NCI-H524 treated with DMSO at 0.1 percent for 48 hours (cell line): ENCODE measurements around the gene GRAP.
"Not testable (repeated sequence)": the region's sequence is repeated elsewhere in the genome, so short reads cannot be mapped to it uniquely, and the experiment has no call there.

Source experiments
- DNase-seq: peaks from one replicate; lab custom pipeline; 2025; lab: John Stamatoyannopoulos, UW

GRAP gene

DNA sequence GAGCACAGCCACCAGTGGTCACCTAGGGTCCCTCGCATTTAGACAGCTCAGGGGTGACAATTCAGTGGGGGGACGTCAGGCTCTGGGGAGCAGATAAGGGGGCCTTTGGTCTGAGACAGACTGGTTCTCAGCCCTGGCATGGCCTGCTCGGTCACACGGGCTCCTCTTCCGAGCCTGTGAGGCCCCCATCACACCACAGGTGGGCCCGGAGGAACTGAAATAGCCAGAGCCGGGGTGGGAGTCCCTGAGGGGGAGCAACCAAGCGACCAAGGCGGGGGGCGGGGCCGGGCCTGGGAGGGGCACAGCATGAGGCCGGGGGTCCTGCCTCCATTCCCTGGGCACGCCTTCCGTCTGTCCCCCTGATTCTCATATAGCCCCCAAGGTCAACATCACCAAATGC, 4.4 kb downstream of the GRAP start:
- not testable (repeated sequence) for DNase-seq

DNA sequence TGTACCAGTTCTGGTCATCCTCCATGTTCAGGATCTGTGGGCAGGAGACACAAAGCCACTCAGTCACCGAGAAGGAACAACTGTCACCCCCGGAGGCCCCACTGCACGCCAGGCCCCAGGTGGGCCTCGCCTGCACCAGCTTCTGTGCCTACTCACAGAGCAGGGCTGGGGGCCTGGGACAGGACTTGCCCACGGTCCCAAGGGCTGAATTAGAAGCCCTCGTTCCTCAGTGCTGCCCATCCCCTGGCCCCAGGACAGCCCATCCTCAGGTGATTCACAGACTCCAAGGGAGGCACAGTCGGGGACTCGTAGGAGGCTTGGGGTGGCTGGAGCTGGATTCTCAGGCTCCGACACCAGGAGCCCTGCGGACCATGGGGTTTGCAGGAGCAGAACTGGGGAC, 4.9 kb downstream of the GRAP start:
- DNase-seq: not testable (repeated sequence)

DNA sequence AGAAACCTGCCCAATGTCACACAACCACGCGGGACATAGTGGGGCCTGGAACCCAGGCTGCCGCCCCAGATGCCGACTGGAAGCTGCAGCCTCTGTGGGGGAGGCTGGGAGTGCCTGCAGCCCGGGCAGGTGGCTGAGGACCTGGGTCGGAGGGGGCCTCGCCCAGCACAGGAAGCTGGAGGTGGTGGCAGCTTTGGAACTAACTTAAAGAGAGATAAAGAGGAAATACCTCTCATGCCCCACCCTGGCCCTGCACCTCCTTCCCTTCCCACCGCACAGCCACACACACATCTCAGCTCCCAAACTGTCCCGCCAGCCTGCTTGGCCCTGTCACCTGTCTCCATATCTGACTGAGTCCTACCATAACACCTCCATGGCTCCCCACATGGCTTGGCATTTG, 6.4 kb downstream of the GRAP start:
- DNase-seq: not testable (repeated sequence)

DNA sequence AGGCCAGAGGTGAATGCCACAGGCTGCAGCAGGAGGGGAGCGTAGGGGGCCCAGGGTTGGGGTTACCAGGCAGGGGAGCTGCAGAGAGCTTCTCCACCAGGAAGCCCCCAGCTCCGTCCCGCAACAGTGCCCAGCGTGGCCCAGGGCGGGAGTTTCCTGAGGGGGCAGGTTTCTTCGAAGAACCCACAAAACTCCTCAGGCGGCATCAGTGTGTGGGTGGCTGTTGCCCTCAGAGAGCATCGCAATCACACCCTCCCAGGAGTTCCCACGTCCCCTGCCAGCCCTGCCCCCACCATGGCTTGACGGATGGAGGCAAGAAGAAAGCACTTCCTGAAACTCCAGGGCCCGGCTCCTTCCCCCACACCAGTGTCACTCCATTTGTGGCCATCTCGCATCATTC, 8.0 kb downstream of the GRAP start:
- DNase-seq: not testable (repeated sequence)

DNA sequence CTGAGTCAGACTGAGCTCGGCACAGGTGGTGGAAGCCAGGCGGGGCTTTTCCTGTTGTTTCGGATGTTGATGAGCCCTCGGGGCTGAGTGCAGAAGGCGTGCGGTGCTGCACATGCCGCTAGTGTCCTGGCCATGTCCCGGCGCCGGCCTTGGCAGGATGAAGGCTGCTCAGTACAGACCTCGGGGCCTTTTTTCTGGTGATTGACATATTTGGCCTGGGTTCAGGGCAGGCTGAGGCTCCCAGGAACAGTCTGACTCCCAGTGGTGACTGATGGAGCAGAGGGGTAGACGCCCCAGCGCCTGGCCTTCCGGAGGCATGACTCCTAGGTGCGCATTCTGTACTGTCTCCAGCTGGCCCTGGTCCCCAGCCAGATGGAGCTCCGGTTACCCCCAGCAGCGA, 8.8 kb downstream of the GRAP start:
- DNase-seq: not testable (repeated sequence)

DNA sequence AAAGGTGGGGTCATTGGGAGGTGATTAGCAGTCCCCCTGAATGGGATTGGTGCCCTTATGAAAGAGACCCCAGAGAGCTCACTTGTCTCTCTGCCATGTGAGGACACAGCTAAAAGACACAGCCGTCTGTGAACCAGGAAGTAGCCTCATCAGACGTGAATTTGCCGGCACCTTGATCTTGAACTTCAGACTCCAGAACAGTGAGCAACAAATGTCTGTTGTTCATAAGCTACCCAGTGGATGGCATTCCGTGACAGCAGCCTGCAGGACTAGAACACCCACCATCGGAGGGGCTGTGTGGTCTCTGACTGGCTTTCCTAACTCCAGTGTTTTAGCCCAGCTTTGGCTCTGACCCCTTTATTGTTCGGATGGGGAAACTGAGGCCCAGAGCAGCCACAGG, 9.2 kb downstream of the GRAP start:
- not testable (repeated sequence) for DNase-seq

DNA sequence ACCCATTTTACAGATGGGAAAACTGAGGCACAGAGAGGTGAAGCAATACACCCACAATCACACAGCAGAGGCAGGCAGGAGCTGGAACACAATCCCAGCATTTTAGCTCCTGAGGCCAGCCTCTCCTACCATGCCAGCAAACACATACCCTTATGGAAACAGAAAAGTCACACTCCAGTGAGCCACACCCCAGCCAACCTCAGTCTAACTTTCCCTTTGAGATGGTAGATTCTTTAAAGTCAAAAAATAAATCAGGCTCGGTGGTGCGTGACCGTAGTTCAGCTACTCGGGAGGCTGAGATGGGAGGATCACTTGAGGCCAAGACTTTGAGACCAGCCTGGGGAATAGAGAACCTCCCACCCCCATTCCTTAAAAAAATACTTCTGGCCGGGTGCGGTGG, 10.6 kb downstream of the GRAP start:
- not testable (repeated sequence) for DNase-seq

DNA sequence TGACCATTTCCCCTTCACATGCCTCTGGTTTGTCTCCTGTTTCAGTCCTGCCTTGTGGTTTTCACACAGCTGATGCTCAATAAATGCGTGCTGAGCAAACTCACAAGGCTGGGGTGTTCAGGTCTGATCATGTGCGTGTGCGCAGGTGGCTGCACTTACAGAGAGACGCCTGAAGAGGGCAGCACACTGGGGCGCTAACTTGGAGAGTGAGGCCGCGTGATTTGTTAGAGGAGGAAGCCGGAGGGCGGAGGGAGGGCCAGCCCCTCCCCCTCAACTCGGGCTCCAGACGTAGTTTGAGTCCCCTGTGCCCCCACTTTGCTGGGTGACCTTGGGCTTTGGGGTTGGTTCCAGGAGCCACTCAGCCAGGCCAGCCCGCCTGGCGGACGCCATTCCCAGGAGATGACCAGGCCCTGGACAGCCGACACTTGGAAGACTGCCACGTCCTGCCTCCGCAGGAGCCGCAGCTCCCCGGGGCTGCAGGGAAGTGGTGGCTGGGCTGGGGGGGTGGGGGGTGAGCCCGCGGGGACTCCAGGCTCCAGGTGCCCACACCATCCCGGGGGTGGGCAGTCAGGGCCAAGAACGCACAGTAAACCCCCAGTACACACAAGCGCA, 14.3 kb downstream of the GRAP start:
- not testable (repeated sequence) for DNase-seq

DNA sequence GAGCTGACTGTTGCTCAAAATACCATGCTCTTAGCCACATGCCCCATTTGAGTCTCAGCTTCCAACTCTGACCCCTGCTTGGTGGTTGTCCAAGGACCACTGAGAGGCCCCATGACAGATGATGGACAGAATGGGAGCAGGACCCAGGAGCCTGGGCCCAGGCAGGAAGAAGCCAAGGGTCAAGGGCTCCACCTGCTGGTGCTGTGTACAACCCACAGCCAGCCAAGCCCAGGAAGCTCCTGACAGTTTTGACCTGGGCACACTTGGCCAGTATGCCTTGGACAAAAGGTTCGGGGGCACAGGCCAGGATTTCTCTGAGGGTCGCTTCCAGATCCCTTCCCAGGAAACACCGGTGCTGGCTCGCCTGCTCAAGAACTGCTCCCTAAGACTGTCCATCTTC, 15.0 kb downstream of the GRAP start:
- DNase-seq: not testable (repeated sequence)

DNA sequence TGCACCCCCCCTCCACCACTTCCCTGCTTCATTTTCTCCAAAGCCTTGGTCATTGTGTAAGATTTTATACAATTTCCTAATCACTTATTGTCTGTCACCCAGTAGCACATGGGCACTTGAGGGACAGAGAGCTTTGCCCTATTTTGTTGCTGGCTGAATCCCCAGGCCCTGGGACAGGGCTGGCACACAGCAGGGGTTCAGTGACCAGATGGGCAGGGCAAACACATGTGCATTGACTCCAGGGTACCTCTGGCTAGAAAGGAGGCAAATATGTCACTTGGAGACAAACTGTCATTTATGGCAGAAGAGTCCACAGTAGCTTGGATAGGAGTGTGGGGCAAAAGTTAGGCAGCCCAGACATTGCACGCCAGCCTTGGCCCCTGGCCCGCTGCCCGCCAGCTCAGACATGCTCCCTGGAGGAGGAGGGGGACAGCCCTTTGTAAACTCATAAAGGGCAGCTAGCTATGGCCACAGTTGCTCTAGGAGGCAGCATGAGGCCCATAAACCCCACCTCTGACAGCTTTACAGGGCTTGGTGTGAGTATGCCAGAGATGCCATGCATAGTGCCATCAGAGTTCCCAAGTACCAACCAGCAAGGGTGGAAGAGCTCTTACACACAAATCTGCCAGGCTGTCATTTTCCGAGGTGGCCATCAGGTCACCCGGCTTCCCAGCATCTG, 15.8 kb downstream of the GRAP start:
- DNase-seq: not testable (repeated sequence)

DNA sequence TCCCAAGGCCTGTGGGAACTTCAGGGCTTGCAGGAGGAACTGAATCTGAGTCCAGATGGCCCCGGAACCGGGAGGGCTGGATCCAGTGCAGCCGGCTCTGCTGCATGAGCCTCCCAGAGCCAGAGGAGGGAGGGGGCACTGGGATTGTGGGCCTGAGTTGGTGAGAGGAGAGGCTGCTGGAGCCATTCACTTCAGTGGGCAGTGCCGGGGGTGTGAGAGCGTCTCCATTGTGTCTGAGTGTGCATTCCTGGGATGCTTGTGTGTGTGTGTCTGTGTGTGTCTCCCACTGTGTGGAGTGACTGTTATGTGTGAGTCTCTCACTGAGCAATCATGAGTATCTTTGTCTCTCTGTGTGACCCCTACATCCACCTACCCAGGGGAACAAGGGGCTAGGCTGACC, 17.0 kb downstream of the GRAP start:
- DNase-seq: not testable (repeated sequence)

DNA sequence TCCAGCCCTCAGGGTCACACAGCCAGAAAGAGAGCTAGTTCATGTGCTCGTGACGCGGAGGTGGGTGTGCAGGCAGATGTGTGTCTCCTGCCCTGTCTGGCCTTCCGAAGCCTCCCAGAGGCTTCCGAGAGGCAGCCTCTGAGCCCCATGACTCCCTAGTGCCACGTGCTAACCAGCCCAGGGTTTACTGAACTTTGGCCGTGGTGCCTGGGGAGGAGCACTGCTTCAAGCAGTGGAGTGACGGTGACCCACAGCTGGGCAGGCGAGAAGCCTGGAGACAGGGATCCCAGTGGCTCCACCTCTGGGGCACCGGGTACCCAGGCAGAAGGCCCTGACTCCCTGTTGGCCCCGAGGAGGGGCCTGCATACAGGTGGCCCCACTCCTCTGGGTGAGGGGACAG, 18.1 kb downstream of the GRAP start:
- not testable (repeated sequence) for DNase-seq

DNA sequence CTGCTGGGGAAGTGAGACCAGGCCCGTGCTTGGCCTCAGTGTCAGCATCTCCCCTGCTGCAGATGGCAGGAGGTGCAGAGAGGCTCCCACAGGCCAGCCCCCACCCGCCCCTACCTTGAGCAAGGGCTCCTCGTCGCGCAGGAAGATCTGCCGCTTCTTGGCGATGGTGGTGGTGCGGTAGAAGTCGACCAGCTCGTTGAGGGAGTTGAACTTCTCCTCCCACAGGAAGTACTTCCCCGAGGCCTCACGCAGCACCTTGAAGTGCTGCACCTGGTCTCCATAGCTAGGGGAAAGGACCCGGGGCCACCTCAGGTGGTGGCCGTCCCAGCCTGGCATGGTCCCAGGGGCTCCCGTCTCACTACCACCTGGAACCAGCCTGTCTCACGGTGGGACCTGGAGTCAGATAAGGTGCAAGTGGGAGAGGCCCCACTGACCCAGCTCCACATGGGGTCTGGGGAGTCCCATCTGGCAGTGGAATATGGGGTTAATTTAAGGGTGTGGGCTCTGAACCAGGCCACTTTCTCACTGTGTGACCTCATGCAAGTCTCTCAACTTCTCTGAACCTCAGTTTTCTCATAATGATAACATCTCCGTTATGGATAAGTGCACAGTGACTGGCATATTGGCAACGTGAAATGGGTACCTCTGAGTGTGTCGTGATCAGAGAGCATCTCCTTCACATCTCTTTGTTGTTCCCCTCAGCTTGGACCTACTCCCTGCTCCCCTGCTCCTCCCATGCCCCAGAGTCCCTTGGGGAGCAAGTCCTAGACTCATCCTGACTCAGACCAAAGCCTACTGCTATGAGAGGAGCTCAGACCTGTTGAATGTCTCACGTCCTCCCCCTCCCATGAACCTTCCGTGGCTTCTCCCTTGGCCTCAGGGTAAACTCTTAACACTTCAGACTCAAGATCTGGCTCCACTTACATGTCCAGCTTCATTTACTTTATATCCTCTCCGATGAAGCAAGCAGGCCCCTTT, 22.4 kb downstream of the GRAP start:
- no peak for DNase-seq

DNA sequence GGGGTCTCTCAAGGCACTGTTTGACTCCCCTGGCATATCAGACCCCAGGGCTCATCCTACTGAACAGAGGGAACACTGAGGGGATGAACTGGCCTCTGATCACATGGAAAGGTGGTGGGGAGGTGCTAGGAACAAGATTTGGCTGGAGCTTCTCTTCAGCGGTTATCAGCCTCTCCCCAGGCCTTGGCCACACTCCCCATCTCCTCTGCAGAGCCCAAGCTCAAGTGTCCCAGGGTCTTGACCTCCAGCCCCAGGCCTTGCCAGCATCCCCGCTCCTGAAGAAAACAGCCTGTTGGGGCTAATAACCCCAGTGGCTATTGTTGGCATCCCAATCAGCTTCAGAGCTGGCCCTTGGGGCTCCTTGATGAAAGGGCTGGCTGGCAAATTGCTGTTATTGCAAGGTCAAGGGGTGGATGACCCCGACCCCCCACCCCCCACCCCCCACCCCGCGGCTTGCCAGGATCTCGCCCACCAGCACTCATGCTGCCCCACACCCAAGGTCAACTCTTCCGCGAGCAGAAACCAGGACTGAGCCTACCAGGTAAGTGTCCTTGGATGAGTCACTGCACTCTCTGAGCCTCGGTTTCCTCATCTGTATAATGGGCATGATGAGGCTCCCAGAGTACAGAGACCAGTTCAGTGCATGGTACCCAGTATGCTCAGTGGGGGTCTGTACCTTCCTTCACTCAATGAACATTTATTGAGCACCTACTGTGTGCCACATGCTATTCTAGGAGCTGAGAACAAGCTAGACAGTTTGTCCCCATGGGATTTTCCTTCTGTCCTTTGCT, 23.4 kb downstream of the GRAP start:
- DNase-seq: no peak

DNA sequence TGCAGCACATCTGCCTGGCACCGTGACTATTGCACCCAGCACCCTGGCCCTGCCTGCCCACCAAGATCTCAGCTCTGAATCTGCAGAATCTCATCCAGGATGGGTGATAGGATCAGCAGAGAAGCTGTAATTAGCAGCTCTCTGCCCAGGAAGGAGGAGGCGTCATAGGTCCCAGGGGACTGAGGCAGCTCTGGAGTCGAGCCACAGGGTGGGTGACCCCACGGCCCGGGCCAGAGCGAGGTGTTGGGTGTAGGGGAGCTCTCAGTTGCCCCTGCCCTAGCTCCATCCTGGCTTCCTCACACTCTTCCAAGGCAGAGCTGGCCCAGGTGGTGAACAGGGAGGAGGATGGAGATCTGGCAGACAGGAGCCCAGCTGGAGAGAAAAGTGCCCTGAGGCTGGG, 24.0 kb downstream of the GRAP start:
- no peak for DNase-seq

DNA sequence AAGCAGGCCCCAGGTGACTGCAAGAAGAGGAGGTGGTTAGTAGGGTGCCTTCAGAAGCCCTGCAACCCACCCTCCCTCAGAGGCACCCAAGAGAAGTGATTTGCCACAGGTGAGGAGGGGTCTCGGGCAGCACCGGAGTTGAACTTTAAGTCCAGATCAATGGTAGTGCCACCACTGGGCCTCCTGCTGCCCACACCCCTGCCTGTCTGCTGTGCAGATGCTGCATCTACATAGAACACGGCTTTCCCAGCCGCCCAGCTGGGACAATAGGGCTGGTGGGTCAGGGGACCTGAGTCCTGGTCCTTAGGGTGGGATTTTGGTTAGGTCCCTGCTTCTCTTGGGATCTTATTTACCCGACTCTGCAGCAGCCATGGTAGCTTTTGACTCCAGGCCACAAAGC, 24.6 kb downstream of the GRAP start:
- DNase-seq: no peak

DNA sequence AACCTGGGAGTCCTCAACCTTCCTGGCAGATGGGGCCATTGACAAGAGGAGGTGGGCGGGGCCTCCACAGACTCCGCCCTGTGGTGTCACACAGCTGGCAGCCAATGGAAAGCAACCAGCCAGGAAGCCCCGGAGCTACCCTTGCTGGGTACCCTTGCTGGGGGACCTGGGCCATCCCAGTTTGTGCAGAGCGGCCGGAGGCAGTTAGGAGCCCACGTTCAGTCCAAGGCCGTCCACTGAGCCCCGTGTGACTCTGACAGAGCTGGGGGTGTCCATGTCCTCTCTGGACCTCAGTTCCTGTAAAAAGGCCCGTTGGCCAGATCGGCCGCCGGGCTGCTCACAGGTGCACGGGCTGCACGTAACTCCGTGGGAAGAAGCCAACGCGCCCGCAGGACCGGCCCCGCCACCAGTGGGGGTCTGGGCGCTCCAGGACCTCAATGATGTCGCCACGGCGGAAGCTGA, 25.1 kb downstream of the GRAP start:
- no peak for DNase-seq

DNA sequence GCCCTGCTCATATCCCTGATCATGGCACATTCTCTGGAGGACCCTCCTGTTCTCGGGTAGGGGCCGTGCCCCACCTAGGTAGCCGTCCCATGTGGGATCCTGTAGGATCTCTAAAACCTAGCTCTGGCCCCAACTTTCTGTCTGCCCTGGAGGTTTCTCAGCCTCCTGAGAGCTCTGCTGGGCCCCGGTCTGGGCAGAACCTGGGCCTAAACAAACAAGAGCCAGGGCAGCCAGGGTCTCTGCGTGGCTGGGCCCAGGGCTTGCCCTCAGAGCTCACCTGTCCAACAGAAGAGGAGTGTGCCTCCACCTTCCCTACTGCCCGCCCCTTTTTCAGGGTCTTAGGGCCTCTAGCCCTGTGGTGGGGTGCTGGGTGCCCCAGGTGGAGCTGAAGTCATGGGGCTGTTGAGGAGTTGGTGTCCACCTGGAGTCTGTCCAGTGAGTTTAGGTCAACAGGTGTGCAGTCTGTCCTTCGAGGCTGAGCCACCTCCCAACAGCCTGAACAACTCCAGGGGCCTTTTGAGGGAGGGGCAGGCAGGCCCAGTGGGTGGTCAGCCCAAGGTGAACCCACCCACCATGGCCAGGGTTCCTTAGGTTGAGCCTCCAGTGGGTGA, 25.6 kb downstream of the GRAP start:
- DNase-seq: not testable (repeated sequence)

DNA sequence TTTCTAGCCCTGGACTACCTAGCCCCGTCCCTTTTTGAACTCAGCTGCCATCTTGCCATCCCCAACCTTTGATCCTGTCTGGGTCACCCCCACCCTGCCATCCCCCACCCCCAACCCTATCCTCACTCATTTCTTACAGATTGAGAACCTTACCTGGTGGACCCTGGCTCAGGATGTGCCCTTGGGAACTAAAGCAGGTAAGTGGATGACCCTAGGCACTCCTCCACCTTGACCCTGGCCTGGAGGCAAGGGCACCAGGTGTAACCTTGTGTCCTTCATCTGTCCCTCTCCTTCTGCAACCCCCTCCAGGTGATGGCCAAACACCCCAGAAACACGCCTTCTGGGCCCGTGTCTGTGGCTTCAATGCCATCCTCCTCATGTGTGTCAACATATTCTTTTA, 26.7 kb downstream of the GRAP start:
- no peak for DNase-seq

DNA sequence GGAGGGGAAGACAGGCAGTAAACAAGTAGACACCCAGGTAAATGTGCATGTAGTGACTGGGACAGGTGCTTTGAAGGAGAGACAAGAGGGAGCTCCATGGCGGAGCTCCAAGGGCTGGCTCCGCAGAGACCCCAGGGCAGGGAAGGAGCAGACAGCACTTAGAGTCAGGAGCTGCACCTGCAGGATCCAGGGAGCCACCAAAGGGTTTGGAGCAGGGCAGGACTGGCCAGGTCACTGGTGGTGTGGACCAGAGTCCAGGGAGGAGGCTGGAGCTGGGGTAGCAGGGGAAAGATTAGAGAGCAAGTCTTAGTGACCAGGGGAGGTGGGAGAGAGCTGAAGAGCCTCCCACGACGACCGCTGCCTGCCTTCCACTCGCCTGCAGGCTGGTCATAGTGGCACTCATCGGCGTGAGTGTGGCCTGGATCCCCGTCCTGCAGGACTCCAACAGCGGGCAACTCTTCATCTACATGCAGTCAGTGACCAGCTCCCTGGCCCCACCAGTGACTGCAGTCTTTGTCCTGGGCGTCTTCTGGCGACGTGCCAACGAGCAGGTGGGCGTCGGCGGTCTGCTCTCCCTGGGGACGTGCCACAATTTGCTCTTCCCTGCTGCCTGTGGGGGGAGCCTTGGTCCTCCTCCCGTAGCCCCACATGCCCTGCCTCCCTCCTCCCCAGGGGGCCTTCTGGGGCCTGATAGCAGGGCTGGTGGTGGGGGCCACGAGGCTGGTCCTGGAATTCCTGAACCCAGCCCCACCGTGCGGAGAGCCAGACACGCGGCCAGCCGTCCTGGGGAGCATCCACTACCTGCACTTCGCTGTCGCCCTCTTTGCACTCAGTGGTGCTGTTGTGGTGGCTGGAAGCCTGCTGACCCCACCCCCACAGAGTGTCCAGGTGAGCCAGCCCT, 27.5 kb downstream of the GRAP start:
- DNase-seq: peak; percentile 59
